ENCODE data around the gene ANKRD23.
A peak's percentile ranks its signal among the peaks of the same experiment; 100 is the strongest.
"Not testable (repeated sequence)": the region's sequence is repeated elsewhere in the genome, so short reads cannot be mapped to it uniquely, and the experiment has no call there.

The ANKRD23 gene

DNA sequence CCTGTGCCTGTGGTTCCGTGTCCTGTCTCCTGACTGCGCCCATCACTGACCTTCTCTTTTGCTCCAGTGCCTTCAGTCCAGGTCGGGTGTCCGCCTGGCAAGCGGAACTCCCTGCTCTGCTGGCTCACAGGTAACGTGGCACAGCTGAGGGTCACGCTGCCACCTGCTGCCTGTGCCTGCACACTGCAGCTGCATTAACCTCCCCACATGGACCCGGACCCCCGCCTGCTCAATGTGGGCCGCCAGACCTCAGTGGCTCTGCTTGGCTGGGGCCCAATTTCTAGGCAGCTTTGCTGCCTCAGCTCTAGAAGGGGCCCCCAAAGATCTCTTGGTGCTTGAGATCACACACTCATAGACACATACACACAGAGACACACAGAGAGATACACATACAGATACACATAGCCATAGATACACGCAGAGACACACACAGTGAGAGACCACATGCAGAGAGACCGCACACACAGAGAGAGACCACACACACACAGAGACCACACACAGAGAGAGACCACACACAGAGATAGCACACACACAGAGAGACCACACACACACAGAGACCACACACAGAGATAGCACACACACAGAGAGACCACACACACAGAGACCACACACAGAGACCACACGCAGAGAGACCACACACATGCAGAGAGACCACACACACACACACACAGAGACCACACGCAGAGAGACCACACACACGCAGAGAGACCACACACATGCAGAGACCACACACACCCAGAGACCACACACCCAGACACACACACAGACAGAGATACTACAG lies 42.6 kb downstream of the ANKRD23 start:
- Histone ChIP-seq H3K27me3 (replicated peaks; ENCODE audit: control insufficient read depth, insufficient read depth, low read length, poor library complexity, severe bottlenecking) (no peaks in the 10 kb centered on the region), H3K27ac (ENCODE audit: insufficient read depth, low read length, poor library complexity, severe bottlenecking) (no peak overlapping the region), H3K9me3 (ENCODE audit: control insufficient read depth, low read length) (no peaks in the 10 kb centered on the region), H3K4me3 (ENCODE audit: insufficient read depth, low read depth, low read length, poor library complexity, severe bottlenecking) (no peak overlapping the region), H3K36me3 (ENCODE audit: control insufficient read depth, insufficient read depth, low read length) (peaks cover 6% of the 10 kb centered on the region), H3K4me1 (ENCODE audit: control insufficient read depth, insufficient read depth, low read length, poor library complexity, severe bottlenecking) (peaks cover 15% of the 10 kb centered on the region)
- peak; percentile 28 to 47 (median 42) for DNase-seq

DNA sequence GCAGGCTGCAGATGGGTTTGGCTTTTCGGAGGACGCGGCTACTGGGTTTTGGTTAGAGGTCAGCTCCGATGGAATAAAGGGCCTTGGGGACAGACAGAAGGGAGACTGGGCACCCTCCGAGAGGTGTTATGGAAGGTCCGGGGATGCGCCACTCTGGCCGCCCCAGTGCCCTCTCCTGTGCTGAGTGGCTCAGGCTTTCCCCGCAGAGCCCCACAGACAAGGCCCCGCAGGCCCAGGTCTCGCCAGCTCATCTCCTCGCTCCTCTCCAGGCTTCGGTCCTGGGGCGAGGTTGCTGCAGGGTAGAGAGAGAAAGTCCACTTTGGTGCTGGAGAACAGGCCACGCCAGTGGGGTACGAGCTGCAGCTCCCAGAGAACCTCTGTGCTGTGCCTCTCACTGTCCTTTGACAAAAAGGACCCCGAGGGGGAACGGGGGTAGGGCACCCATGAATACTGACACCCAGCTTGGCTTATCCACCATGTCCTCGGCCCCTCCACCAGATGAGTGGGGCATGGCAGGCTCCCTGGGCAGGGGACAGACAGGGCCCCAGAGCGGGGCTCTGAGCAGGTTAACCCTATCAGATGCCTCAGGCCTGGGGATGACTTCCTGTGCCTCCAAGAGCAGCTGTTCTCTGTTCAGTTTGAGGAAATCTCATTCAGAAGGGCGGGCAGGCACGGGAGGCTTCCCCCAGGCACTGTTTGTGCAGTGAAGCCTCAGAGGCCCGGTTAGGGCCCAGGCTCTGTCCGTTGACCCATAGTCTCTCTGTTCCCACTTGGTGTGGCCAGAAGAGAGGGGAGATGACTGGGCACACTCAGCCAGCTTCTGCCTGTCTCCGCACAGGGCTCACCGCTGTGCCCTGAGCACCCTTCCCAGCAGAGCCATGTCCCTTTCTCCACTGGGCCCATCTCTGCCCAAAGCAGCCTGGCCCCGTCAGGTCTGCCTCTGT lies 43.5 kb downstream of the ANKRD23 start:
- peaks cover 6% of the 10 kb centered on the region for H3K36me3 ChIP-seq (ENCODE audit: control insufficient read depth, insufficient read depth, low read length)
- no peak overlapping the region for H3K27ac ChIP-seq (ENCODE audit: insufficient read depth, low read length, poor library complexity, severe bottlenecking)
- DNase-seq = no peak
- peaks cover 15% of the 10 kb centered on the region for H3K4me1 ChIP-seq (ENCODE audit: control insufficient read depth, insufficient read depth, low read length, poor library complexity, severe bottlenecking)
- H3K27me3 ChIP-seq (replicated peaks; ENCODE audit: control insufficient read depth, insufficient read depth, low read length, poor library complexity, severe bottlenecking) = no peaks in the 10 kb centered on the region
- H3K9me3 ChIP-seq (ENCODE audit: control insufficient read depth, low read length) = no peaks in the 10 kb centered on the region
- H3K4me3 ChIP-seq (ENCODE audit: insufficient read depth, low read depth, low read length, poor library complexity, severe bottlenecking) = no peak overlapping the region

- H3K4me1 ChIP-seq (ENCODE audit: control insufficient read depth, insufficient read depth, low read length, poor library complexity, severe bottlenecking) = peaks cover 15% of the 10 kb centered on the region
- peaks cover 6% of the 10 kb centered on the region for H3K36me3 ChIP-seq (ENCODE audit: control insufficient read depth, insufficient read depth, low read length)
- no peak overlapping the region for H3K4me3 ChIP-seq (ENCODE audit: insufficient read depth, low read depth, low read length, poor library complexity, severe bottlenecking)
- no peaks in the 10 kb centered on the region for H3K27me3 ChIP-seq (replicated peaks; ENCODE audit: control insufficient read depth, insufficient read depth, low read length, poor library complexity, severe bottlenecking)
- no peaks in the 10 kb centered on the region for H3K9me3 ChIP-seq (ENCODE audit: control insufficient read depth, low read length)
- H3K27ac ChIP-seq (ENCODE audit: insufficient read depth, low read length, poor library complexity, severe bottlenecking) = no peak overlapping the region
- no peak for DNase-seq
Measured at GRCh38 chr2:96799623-96799935, 44.2 kb downstream of the ANKRD23 start.

DNA sequence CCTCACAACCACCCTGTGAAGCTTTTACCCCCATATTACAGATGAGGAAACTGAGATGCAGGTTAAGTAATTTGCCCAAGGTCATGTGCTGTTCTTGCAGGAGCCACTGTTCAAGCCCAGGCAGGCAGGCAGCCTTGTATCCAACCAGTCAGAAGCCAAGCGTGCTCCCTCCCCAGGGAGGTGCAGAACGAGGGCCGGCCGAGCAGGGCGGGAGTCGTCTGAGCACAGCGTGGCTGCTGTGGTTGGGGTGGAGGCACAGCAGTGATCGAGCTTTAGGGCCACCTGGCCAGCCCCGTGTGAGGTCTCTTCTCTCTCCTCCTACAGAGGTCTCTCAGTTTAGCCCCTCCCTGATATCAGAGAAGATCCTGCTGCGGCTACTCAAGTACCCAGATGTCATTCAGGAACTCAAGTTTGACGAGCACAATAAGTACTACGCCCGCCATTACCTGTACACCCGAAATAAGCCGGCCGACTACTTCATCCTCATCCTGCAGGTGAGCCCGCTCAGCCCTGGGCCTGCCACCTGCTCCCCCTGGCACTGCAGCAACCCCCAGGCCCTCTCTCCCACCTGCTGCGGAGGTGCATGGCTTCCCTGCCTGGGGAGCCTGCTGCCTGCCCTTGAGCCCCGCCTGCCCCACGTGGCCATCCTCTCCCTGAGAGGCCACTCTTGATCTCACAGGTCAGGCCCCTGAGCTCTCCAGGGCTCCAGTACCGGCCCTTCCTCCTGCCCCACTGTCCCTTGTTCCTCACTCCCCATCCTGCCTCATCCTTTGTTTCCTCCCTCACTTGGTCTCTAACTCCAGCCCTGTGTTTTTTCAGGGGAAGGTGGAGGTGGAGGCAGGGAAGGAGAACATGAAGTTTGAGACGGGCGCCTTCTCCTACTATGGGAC lies 44.8 kb downstream of the ANKRD23 start:
- Histone ChIP-seq H3K9me3 (ENCODE audit: control insufficient read depth, low read length) (no peaks in the 10 kb centered on the region), H3K4me3 (ENCODE audit: insufficient read depth, low read depth, low read length, poor library complexity, severe bottlenecking) (no peak overlapping the region), H3K4me1 (ENCODE audit: control insufficient read depth, insufficient read depth, low read length, poor library complexity, severe bottlenecking) (peaks cover 15% of the 10 kb centered on the region), H3K36me3 (ENCODE audit: control insufficient read depth, insufficient read depth, low read length) (peaks cover 6% of the 10 kb centered on the region), H3K27ac (ENCODE audit: insufficient read depth, low read length, poor library complexity, severe bottlenecking) (no peak overlapping the region), H3K27me3 (replicated peaks; ENCODE audit: control insufficient read depth, insufficient read depth, low read length, poor library complexity, severe bottlenecking) (no peaks in the 10 kb centered on the region)
- DNase-seq = no peak

- DNase-seq = no peak
- Histone ChIP-seq H3K4me3 (ENCODE audit: insufficient read depth, low read depth, low read length, poor library complexity, severe bottlenecking) (no peak overlapping the region), H3K36me3 (ENCODE audit: control insufficient read depth, insufficient read depth, low read length) (peaks cover 6% of the 10 kb centered on the region), H3K9me3 (ENCODE audit: control insufficient read depth, low read length) (no peaks in the 10 kb centered on the region), H3K27me3 (replicated peaks; ENCODE audit: control insufficient read depth, insufficient read depth, low read length, poor library complexity, severe bottlenecking) (no peaks in the 10 kb centered on the region), H3K27ac (ENCODE audit: insufficient read depth, low read length, poor library complexity, severe bottlenecking) (no peak overlapping the region), H3K4me1 (ENCODE audit: control insufficient read depth, insufficient read depth, low read length, poor library complexity, severe bottlenecking) (peaks cover 13% of the 10 kb centered on the region)
Measured at GRCh38 chr2:96797066-96797625, 46.7 kb downstream of the ANKRD23 start.

DNA sequence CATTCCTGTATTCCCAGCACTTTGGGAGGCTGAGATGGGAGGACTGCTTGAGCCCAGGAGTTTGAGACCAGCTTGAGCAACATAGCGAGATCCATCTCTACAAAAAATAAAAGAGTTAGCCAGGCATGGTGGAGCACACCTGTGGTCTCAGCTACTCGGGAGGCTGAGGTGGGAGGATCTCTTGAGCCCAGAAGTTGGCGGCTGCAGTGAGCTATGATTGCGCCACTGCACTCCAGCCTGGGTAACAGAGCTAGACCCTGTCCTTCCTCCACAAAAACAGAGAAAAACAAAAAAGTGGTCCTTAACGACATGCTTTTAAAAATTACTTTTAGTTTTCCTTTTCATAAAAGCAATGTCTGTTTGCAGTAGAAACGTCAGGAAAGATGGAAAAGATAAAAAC lies 47.3 kb downstream of the ANKRD23 start:
- not testable (repeated sequence) for H3K4me3 ChIP-seq (ENCODE audit: insufficient read depth, low read depth, low read length, poor library complexity, severe bottlenecking); H3K27me3 ChIP-seq (replicated peaks; ENCODE audit: control insufficient read depth, insufficient read depth, low read length, poor library complexity, severe bottlenecking); H3K4me1 ChIP-seq (ENCODE audit: control insufficient read depth, insufficient read depth, low read length, poor library complexity, severe bottlenecking); H3K9me3 ChIP-seq (ENCODE audit: control insufficient read depth, low read length); H3K27ac ChIP-seq (ENCODE audit: insufficient read depth, low read length, poor library complexity, severe bottlenecking); DNase-seq; H3K36me3 ChIP-seq (ENCODE audit: control insufficient read depth, insufficient read depth, low read length)

GRCh38 chr2:96795076-96795475 lies 48.7 kb downstream of the ANKRD23 start:
- Histone ChIP-seq H3K36me3 (ENCODE audit: control insufficient read depth, insufficient read depth, low read length) (peaks cover 6% of the 10 kb centered on the region), H3K27me3 (replicated peaks; ENCODE audit: control insufficient read depth, insufficient read depth, low read length, poor library complexity, severe bottlenecking) (no peaks in the 10 kb centered on the region), H3K4me1 (ENCODE audit: control insufficient read depth, insufficient read depth, low read length, poor library complexity, severe bottlenecking) (no peaks in the 10 kb centered on the region), H3K27ac (ENCODE audit: insufficient read depth, low read length, poor library complexity, severe bottlenecking) (no peak overlapping the region), H3K9me3 (ENCODE audit: control insufficient read depth, low read length) (no peaks in the 10 kb centered on the region), H3K4me3 (ENCODE audit: insufficient read depth, low read depth, low read length, poor library complexity, severe bottlenecking) (no peak overlapping the region)
- no peak for DNase-seq

DNA sequence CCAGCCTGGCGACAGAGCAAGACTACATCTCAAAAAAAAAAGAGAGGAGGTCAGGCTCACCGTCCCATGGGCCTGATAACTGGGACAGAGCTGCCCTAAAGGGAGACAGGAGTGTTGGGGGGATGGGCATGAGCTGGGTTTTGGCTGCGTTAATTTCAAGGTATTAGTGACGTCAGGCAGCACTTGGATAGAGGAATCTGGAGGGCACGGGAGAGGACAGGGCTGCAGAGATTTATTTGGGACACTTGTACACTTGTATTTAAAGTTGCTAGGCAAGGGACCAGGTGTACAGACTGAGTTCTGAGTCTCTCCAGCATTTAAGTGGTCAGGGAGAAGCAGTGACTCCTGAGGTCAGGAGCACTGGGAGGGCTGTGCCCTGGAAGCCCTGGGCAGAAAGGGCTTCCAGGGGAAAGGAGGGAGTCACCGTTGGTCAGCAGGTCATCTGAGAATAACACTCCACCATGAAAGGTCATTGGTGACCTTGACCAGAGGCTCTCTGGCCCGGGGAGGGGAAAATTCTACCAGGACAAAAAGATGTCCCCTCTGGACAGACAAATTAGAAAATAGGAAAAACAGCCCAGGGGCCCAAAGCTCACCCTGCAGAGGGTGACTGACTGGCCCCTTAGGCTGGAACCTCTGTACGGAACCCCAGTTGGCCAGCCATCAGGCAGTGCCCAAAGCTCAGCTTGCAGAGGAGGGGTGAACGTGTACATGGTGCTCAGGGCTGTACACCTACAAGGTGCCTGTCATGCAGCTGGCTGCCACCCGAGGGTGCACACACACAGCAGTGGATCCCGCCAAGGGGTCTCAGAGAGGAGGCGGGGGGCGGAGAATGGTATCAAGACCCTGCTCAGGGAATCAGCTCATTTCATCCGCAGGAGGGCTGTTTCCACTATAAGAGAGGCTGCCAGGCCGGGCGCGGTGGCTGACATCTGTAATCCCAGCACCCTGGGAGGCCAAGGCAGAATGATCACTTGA lies 50.8 kb downstream of the ANKRD23 start:
- Histone ChIP-seq H3K4me3 (ENCODE audit: insufficient read depth, low read depth, low read length, poor library complexity, severe bottlenecking) (no peak overlapping the region), H3K9me3 (ENCODE audit: control insufficient read depth, low read length) (no peaks in the 10 kb centered on the region), H3K4me1 (ENCODE audit: control insufficient read depth, insufficient read depth, low read length, poor library complexity, severe bottlenecking) (no peaks in the 10 kb centered on the region), H3K27ac (ENCODE audit: insufficient read depth, low read length, poor library complexity, severe bottlenecking) (no peak overlapping the region), H3K27me3 (replicated peaks; ENCODE audit: control insufficient read depth, insufficient read depth, low read length, poor library complexity, severe bottlenecking) (no peaks in the 10 kb centered on the region), H3K36me3 (ENCODE audit: control insufficient read depth, insufficient read depth, low read length) (peaks cover 2% of the 10 kb centered on the region)
- no peak for DNase-seq

- Histone ChIP-seq H3K9me3 (ENCODE audit: control insufficient read depth, low read length) (no peaks in the 10 kb centered on the region), H3K36me3 (ENCODE audit: control insufficient read depth, insufficient read depth, low read length) (no peaks in the 10 kb centered on the region), H3K27me3 (replicated peaks; ENCODE audit: control insufficient read depth, insufficient read depth, low read length, poor library complexity, severe bottlenecking) (no peaks in the 10 kb centered on the region), H3K27ac (ENCODE audit: insufficient read depth, low read length, poor library complexity, severe bottlenecking) (no peak overlapping the region), H3K4me1 (ENCODE audit: control insufficient read depth, insufficient read depth, low read length, poor library complexity, severe bottlenecking) (no peaks in the 10 kb centered on the region), H3K4me3 (ENCODE audit: insufficient read depth, low read depth, low read length, poor library complexity, severe bottlenecking) (no peak overlapping the region)
- DNase-seq = no peak
Measured at GRCh38 chr2:96789245-96789617, 54.6 kb downstream of the ANKRD23 start.
